ENCODE measurements around the gene CPLX4. TPM values are rescaled to one million over a fixed set of nuclear protein-coding genes. Genes with fewer than 3 reads are reported as not detected.

The CPLX4 gene
- total RNA-seq, 1 donor from 2014 or later, result not detected

DNA sequence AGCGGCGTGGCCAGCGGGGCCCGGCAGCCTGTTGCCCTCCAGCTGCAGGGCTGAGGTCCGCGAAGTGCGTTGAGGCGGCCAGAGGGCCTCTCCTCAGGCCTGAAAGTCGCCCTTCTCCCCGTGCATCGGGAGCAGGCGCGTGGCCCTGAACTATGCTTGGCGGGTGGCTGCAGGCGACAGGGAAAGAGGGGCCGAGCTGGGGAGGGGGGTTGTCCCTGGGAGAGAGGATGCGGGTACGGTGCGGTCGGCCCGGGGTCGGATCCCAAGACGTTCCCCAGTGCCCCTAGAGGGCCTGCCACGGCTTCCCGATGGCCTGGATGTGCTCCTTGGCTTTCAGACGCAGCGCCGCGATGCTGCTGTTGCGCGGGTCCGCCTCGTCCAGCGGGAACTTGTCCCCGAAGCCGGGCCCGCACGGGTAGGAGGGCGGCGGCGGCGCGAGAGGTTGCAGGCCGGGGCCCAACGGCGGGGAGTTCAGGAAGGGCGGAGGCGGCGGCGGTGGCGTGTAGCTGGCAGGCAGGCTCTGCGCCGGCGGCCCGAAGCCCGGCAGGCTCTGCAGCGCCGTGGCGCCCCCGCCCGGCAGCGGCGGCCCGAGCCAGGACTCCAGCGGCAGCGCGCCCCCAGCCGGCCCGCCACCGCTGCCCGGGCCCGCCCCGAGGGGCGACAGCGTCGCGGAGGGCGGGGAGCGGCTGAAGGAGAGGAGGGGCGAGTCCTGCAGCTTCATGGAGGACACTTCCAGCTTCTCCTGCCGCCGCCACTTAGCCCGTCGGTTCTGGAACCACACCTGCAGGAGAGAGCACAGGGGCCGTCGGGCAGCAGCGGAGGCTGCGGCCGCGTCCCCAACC, 49.5 kb downstream of the CPLX4 start:
- Mint-ChIP-seq H3K36me3 (ENCODE audit: unreplicated experiment) (no peaks in the 10 kb centered on the region), H3K27me3 (ENCODE audit: unreplicated experiment) (peaks cover 86% of the 10 kb centered on the region), H3K4me3 (ENCODE audit: unreplicated experiment) (peak overlapping the region; percentile 56), H3K9me3 (ENCODE audit: unreplicated experiment) (no peaks in the 10 kb centered on the region), H3K27ac (ENCODE audit: unreplicated experiment) (no peak overlapping the region), H3K4me1 (ENCODE audit: unreplicated experiment) (peaks cover 33% of the 10 kb centered on the region)
- no peak for DNase-seq (ENCODE audit: extremely low spot score, unreplicated experiment)
- TF ChIP-seq, protein P1, sequence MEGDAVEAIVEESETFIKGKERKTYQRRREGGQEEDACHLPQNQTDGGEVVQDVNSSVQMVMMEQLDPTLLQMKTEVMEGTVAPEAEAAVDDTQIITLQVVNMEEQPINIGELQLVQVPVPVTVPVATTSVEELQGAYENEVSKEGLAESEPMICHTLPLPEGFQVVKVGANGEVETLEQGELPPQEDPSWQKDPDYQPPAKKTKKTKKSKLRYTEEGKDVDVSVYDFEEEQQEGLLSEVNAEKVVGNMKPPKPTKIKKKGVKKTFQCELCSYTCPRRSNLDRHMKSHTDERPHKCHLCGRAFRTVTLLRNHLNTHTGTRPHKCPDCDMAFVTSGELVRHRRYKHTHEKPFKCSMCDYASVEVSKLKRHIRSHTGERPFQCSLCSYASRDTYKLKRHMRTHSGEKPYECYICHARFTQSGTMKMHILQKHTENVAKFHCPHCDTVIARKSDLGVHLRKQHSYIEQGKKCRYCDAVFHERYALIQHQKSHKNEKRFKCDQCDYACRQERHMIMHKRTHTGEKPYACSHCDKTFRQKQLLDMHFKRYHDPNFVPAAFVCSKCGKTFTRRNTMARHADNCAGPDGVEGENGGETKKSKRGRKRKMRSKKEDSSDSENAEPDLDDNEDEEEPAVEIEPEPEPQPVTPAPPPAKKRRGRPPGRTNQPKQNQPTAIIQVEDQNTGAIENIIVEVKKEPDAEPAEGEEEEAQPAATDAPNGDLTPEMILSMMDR (IDR thresholded peaks at IDR 0.05), result peak; percentile 34

DNA sequence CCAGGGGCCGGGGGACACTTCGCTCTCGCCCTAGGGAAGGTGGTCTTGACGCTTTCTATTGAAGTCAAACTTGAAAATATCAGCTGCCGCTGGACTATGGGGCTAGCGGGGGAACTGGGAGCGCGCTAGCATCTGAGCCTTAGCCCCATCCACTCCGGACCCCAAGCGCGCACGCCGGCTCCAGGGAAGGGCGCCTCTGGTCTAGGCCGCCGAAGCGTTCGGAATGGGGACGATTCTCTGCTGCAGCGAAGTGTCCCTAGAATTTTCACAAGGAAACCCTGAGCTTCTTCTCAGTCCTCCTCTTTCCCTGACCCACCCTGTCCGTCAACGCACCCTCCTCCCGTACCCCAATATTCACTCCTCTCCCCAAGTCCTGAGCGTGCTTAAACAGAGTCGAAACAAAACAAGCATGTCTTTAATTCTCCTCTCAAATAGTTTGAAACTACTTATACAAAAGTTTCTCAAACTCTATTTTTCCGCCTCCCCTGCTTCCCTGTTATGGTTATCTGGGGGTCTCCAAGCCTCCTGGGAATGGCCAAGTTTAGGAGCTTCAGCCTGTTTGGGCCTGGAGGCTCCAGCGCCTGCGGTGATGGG, 50.2 kb downstream of the CPLX4 start:
- Mint-ChIP-seq H3K4me1 (ENCODE audit: unreplicated experiment) (peaks cover 27% of the 10 kb centered on the region), H3K9me3 (ENCODE audit: unreplicated experiment) (no peaks in the 10 kb centered on the region), H3K4me3 (ENCODE audit: unreplicated experiment) (peak overlapping the region; percentile 56), H3K27ac (ENCODE audit: unreplicated experiment) (no peak overlapping the region), H3K36me3 (ENCODE audit: unreplicated experiment) (no peaks in the 10 kb centered on the region), H3K27me3 (ENCODE audit: unreplicated experiment) (peaks cover 87% of the 10 kb centered on the region)
- no peak for DNase-seq (ENCODE audit: extremely low spot score, unreplicated experiment)
- TF ChIP-seq, protein P1 (IDR thresholded peaks at IDR 0.05), result no peak

DNA sequence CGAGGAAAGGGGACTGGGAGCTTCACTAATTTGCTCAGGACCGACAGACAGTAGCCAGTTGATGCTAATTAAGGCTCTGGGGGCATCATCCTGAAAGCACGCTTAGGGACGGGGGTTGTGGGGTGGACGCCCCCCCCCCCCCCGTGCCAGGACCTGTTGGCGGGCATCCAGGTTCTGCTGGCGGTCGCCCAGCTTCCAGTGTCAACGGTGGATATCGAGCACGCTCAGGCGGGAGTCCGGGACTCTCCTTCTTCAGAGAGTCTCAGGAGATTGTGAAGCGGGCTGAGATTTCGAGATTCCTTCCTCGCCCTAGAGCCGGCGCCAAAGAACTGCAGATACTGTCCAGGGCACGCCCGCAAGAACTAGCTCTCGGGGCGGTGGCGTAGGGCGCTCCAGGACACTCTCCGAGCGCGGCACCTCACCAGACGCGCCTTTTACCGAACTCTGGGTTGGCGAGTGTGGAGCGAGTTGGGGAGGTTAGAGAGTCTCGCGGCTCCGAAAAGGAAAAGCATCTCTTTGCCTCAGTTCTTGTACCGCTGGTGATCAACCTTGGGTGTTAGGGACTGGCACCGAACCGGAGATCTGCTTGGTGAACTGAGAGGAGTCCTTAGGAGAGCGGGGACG, 50.8 kb downstream of the CPLX4 start:
- peaks cover 27% of the 10 kb centered on the region for H3K4me1 Mint-ChIP-seq (ENCODE audit: unreplicated experiment)
- no peaks in the 10 kb centered on the region for H3K9me3 Mint-ChIP-seq (ENCODE audit: unreplicated experiment)
- TF ChIP-seq, protein P1 (IDR thresholded peaks at IDR 0.05), result no peak
- H3K27ac Mint-ChIP-seq (ENCODE audit: unreplicated experiment), result no peak overlapping the region
- H3K27me3 Mint-ChIP-seq (ENCODE audit: unreplicated experiment), result peaks cover 91% of the 10 kb centered on the region
- no peak for DNase-seq (ENCODE audit: extremely low spot score, unreplicated experiment)
- H3K36me3 Mint-ChIP-seq (ENCODE audit: unreplicated experiment), result no peaks in the 10 kb centered on the region
- peak overlapping the region; percentile 15 for H3K4me3 Mint-ChIP-seq (ENCODE audit: unreplicated experiment)

DNA sequence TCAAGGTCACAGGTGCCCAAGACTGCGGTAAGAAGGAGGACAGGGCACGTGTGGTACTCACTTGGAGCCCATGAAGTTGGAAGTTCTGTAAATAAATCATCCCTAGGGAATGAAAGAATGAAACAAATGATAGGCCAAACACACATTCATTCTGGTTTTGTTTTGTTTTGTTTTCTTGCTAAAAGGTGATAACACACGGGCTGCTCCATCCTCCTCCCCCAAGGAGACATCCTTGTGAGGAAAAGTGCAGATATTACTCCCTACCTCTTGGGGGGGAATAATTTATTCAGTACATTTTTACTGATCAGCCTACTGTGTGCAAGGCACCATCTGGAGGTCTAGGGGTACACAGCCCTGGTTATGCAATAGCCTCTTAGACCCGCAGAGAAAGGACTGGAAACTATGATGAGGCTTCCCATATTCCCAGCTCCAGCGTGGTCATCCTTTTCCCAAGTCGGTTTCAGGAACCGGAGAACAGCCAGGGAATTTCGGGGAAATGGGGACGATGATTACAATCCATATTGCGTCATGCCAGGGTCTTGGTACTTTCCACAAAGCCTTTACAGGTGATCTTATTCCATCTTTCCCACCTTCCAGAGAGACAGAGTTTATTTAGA, 51.5 kb downstream of the CPLX4 start:
- Mint-ChIP-seq H3K36me3 (ENCODE audit: unreplicated experiment) (no peaks in the 10 kb centered on the region), H3K4me3 (ENCODE audit: unreplicated experiment) (no peak overlapping the region)

More for the DNA sequence above, 51.5 kb downstream of the CPLX4 start:
- H3K4me1 Mint-ChIP-seq (ENCODE audit: unreplicated experiment), result peaks cover 27% of the 10 kb centered on the region
- peaks cover 92% of the 10 kb centered on the region for H3K27me3 Mint-ChIP-seq (ENCODE audit: unreplicated experiment)
- TF ChIP-seq, protein P1 (IDR thresholded peaks at IDR 0.05), result no peak
- H3K27ac Mint-ChIP-seq (ENCODE audit: unreplicated experiment), result no peak overlapping the region
- no peak for DNase-seq (ENCODE audit: extremely low spot score, unreplicated experiment)
- no peaks in the 10 kb centered on the region for H3K9me3 Mint-ChIP-seq (ENCODE audit: unreplicated experiment)
